Measurements from ENCODE around the gene DYNC1H1. TPM values are rescaled to one million over a fixed set of nuclear protein-coding genes. Genes with fewer than 3 reads are reported as not detected.

Gene DYNC1H1
- total and polyA plus RNA-seq, 2 experiments from 2014 or later = 179 to 635 TPM

DNA sequence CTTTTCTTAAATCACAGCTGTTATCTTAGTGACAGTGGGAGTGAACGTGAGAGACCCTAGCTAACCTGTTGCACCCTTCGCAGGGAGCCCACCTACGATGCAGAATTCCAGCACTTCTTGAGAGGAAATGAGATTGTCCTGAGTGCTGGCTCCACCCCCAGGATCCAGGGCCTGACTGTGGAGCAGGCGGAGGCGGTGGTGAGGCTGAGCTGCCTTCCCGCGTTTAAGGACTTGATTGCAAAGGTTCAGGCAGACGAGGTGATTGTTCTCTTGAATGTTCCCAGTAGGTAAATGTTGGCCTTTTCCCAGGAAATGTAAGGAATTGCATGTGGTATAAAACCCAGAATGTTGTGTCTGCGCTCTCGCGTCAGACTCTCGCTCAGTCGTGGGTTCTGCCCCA, 75.8 kb downstream of the DYNC1H1 start (continued):
- TF ChIP-seq ZNF462 (CRISPR knock-in tag; IDR thresholded peaks at IDR 0.05) = no peak
- no peak for TF ChIP-seq NANOG (IDR thresholded peaks at IDR 0.05; ENCODE audit: borderline replicate concordance)
- TF ChIP-seq EZH2phosphoT487 (IDR thresholded peaks at IDR 0.05; ENCODE audit: unreplicated experiment) = no peak
- no peak for TF ChIP-seq ZNF114 (CRISPR knock-in tag; IDR thresholded peaks at IDR 0.05)
- no peak for TF ChIP-seq POLR2AphosphoS5 (IDR thresholded peaks at IDR 0.05; ENCODE audit: low read depth)
- no peak for TF ChIP-seq JUNB (IDR thresholded peaks at IDR 0.05; ENCODE audit: unreplicated experiment)
- no peak for TF ChIP-seq REST (IDR thresholded peaks at IDR 0.05; ENCODE audit: unreplicated experiment)
- TF ChIP-seq ETS1 (IDR thresholded peaks at IDR 0.05) = no peak
- TF ChIP-seq STAT1 (IDR thresholded peaks at IDR 0.05; ENCODE audit: unreplicated experiment) = no peak
- no peak for TF ChIP-seq ZNF331 (CRISPR knock-in tag; IDR thresholded peaks at IDR 0.05; ENCODE audit: low read depth)
- no peak for TF ChIP-seq CREB1 (CRISPR knock-in tag; IDR thresholded peaks at IDR 0.05; ENCODE audit: low read depth)
